Cerebellar nuclear complex (tissue), 1 donor: ENCODE results near the gene CCDC174.
"Not testable (repeated sequence)": the region's sequence is repeated elsewhere in the genome, so short reads cannot be mapped to it uniquely, and the experiment has no call there.

Source experiments
- DNase-seq, 2 experiments: peaks; one replicate each; lab custom pipeline; 2025; lab: John Stamatoyannopoulos, UW

CCDC174 gene

GRCh38 chr3:14652360-14652907 lies 872 bp downstream of the CCDC174 start:
- not testable (repeated sequence) for DNase-seq

- no peak for DNase-seq
These were observed 6.0 kb downstream of the CCDC174 start for GRCh38 chr3:14657579-14657978.

GRCh38 chr3:14658978-14659377 lies 7.4 kb downstream of the CCDC174 start:
- no peak for DNase-seq

- DNase-seq: no peak
These were observed 9.4 kb downstream of the CCDC174 start for GRCh38 chr3:14660942-14661341.

- no peak for DNase-seq
These were observed 12.0 kb downstream of the CCDC174 start for GRCh38 chr3:14663396-14664135.

GRCh38 chr3:14664170-14664569 lies 12.6 kb downstream of the CCDC174 start:
- DNase-seq: no peak

GRCh38 chr3:14672588-14672987 lies 21.0 kb downstream of the CCDC174 start:
- DNase-seq: no peak

- DNase-seq: no peak
These were observed 23.3 kb downstream of the CCDC174 start, which contains the start of gene C3orf20 for GRCh38 chr3:14674841-14675240. Gene C3orf20 (plus strand): TSS chr3:14675141. CDS start chr3:14682714, 7,573 bp downstream.

- DNase-seq: no peak
These were observed 25.3 kb downstream of the CCDC174 start for GRCh38 chr3:14676881-14677280.

GRCh38 chr3:14678015-14678503 lies 26.5 kb downstream of the CCDC174 start:
- DNase-seq: no peak

GRCh38 chr3:14680115-14680514 lies 28.6 kb downstream of the CCDC174 start:
- no peak for DNase-seq

GRCh38 chr3:14680716-14681115 lies 29.2 kb downstream of the CCDC174 start:
- DNase-seq: no peak

- DNase-seq: no peak
These were observed 32.9 kb downstream of the CCDC174 start for GRCh38 chr3:14684447-14684846.

- DNase-seq: no peak
These were observed 33.6 kb downstream of the CCDC174 start for GRCh38 chr3:14685179-14685578.

GRCh38 chr3:14687360-14687759 lies 35.8 kb downstream of the CCDC174 start:
- no peak for DNase-seq

GRCh38 chr3:14688525-14688924 lies 37.0 kb downstream of the CCDC174 start:
- DNase-seq: no peak

GRCh38 chr3:14689247-14689980 lies 37.9 kb downstream of the CCDC174 start:
- no peak for DNase-seq

- no peak for DNase-seq
These were observed 39.7 kb downstream of the CCDC174 start for GRCh38 chr3:14691239-14691638.

GRCh38 chr3:14691719-14692118 lies 40.2 kb downstream of the CCDC174 start:
- no peak for DNase-seq

- DNase-seq: no peak
These were observed 47.2 kb downstream of the CCDC174 start for GRCh38 chr3:14698601-14699244.

GRCh38 chr3:14699643-14700042 lies 48.1 kb downstream of the CCDC174 start:
- no peak for DNase-seq

GRCh38 chr3:14700891-14701290 lies 49.3 kb downstream of the CCDC174 start:
- no peak for DNase-seq
